ENCODE data around the gene SORT1. TPM values are rescaled to one million over a fixed set of nuclear protein-coding genes. Genes with fewer than 3 reads are reported as not detected.
"Not testable (repeated sequence)": the region's sequence is repeated elsewhere in the genome, so short reads cannot be mapped to it uniquely, and the experiment has no call there.

SORT1 gene
- polyA plus RNA-seq: 31.4 and 33.3 TPM in 2 replicates
- polyA minus RNA-seq: 81.5 and 82.8 TPM in 2 replicates

DNA sequence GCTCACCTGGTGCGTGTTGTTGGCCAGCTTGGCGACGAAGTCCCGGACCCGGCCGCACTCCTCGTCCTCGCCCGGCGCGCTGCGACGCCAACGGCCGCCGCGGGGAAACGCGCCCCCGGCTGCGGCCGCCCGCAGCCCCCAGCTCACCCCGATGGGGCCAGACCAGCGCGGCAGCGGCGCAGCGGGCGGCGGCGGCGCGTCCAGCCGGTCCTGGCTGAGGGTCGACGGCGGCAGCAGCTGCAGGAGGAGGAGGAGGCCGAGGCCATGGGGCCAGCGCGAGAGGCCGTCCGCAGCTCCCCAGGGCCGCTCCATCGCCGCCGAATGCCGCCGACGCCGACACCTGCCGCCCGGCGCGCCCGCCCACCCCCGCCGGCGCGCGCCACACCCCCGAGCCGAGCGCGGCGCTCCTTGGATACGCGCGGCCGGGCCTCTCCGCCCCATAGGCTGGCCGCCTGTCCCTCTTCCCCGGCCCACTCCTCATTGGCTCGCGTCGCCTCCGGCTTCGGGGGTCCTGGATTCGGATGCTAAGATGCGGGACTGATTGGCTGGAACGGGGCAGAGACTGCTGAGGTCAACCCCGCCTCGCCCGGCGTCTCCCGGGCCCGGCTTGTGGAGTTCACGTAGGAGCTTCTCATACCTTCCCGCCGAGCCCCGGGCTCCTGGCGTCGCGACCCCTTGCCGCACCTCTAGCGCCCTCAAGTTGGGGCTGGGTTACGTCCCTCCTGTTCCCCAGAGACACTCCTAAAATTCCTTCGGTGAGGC lies at the start of gene SORT1:
TSS of gene SORT1 (minus strand) at position 338 of the 762 bp plus-strand sequence. CDS start at position 312, 26 bp downstream.
- Histone ChIP-seq H3K27ac (ENCODE audit: low read length) (peak within 1 kb of the TSS; percentile 97), H3K9me2 (ENCODE audit: insufficient read depth, low read length) (no peaks in the 10 kb centered on the region), H3F3A (ENCODE audit: insufficient read depth, low read length, poor library complexity, severe bottlenecking) (no peaks in the 10 kb centered on the region), H3K79me2 (replicated peaks; ENCODE audit: insufficient read depth, low read length) (peaks cover 39% of the 10 kb centered on the region), H3K4me3 (ENCODE audit: low read length) (peak within 1 kb of the TSS; percentile 81), H3K36me3 (ENCODE audit: insufficient read depth, low read length) (peaks cover 4% of the 10 kb centered on the region), H3K9me3 (ENCODE audit: low read length) (no peaks in the 10 kb centered on the region), H3K4me2 (ENCODE audit: low read length) (peak within 1 kb of the TSS; percentile 97), H3K9ac (ENCODE audit: low read length) (peak within 1 kb of the TSS; percentile 89), H3K27me3 (ENCODE audit: insufficient read depth, low read depth, low read length) (no peaks in the 10 kb centered on the region), H2AFZ (ENCODE audit: low read depth, low read length) (peak within 1 kb of the TSS; percentile 80), H4K20me1 (ENCODE audit: insufficient read depth) (no peaks in the 10 kb centered on the region)
- TF ChIP-seq POLR2AphosphoS5 (IDR thresholded peaks at IDR 0.05) (peak; percentile 89), MXI1 (conservative IDR thresholded peaks at IDR 0.05; ENCODE audit: poor library complexity, severe bottlenecking) (peak; percentile 77), EZH2 (IDR thresholded peaks at IDR 0.05; ENCODE audit: borderline replicate concordance, insufficient read depth, low read length, poor library complexity, severe bottlenecking) (no peak), SMC3 (conservative IDR thresholded peaks at IDR 0.05; ENCODE audit: poor library complexity) (no peak), RAD21 (conservative IDR thresholded peaks at IDR 0.05) (peak; percentile 14), TAF1 (IDR thresholded peaks at IDR 0.05; ENCODE audit: low read depth) (peak; percentile 39), EP300 (conservative IDR thresholded peaks at IDR 0.05; ENCODE audit: poor library complexity, severe bottlenecking) (no peak)
- TF ChIP-seq, protein P1, sequence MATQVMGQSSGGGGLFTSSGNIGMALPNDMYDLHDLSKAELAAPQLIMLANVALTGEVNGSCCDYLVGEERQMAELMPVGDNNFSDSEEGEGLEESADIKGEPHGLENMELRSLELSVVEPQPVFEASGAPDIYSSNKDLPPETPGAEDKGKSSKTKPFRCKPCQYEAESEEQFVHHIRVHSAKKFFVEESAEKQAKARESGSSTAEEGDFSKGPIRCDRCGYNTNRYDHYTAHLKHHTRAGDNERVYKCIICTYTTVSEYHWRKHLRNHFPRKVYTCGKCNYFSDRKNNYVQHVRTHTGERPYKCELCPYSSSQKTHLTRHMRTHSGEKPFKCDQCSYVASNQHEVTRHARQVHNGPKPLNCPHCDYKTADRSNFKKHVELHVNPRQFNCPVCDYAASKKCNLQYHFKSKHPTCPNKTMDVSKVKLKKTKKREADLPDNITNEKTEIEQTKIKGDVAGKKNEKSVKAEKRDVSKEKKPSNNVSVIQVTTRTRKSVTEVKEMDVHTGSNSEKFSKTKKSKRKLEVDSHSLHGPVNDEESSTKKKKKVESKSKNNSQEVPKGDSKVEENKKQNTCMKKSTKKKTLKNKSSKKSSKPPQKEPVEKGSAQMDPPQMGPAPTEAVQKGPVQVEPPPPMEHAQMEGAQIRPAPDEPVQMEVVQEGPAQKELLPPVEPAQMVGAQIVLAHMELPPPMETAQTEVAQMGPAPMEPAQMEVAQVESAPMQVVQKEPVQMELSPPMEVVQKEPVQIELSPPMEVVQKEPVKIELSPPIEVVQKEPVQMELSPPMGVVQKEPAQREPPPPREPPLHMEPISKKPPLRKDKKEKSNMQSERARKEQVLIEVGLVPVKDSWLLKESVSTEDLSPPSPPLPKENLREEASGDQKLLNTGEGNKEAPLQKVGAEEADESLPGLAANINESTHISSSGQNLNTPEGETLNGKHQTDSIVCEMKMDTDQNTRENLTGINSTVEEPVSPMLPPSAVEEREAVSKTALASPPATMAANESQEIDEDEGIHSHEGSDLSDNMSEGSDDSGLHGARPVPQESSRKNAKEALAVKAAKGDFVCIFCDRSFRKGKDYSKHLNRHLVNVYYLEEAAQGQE (IDR thresholded peaks at IDR 0.05; ENCODE audit: borderline replicate concordance): peak; percentile 90
- TF ChIP-seq, protein P2, sequence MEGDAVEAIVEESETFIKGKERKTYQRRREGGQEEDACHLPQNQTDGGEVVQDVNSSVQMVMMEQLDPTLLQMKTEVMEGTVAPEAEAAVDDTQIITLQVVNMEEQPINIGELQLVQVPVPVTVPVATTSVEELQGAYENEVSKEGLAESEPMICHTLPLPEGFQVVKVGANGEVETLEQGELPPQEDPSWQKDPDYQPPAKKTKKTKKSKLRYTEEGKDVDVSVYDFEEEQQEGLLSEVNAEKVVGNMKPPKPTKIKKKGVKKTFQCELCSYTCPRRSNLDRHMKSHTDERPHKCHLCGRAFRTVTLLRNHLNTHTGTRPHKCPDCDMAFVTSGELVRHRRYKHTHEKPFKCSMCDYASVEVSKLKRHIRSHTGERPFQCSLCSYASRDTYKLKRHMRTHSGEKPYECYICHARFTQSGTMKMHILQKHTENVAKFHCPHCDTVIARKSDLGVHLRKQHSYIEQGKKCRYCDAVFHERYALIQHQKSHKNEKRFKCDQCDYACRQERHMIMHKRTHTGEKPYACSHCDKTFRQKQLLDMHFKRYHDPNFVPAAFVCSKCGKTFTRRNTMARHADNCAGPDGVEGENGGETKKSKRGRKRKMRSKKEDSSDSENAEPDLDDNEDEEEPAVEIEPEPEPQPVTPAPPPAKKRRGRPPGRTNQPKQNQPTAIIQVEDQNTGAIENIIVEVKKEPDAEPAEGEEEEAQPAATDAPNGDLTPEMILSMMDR (IDR thresholded peaks at IDR 0.05; ENCODE audit: poor library complexity, severe bottlenecking): no peak

DNA sequence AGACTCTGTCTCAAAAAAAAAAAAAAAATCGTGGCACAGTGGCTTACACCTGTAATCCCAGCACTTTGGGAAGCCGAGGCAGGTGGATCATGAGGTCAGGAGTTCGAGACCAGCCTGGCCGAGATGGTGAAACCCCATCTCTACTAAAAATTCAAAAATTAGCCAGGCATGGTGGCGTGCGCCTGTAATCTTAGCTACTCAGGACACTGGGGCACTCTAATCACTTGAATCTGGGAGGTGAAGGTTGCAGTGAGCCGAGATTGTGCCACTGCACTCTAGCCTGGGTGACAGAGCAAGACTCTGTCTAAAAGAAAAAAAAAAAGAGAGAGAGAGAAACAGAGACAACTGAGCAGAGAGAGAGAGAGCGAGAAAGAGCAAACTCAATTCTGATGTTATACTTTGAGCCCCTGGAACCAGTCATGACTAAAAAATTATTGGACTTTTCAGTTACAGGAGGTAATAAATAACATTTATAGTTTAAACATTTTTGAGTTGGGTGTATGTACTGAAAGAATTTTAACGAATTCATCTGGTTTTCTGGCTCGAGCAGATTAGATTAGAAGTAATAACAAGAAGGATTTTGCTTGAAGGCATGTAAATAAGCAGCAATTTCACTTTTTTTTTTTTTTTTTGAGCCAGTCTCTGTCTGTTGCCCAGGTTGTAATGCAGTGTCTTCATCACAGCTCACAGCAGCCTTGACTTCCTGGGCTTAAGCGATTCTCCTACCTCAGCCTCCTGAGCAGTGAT lies 48.4 kb upstream of the SORT1 start:
- not testable (repeated sequence) for H3K79me2 ChIP-seq (replicated peaks; ENCODE audit: insufficient read depth, low read length); H3K36me3 ChIP-seq (ENCODE audit: insufficient read depth, low read length); H3F3A ChIP-seq (ENCODE audit: insufficient read depth, low read length, poor library complexity, severe bottlenecking); H3K4me2 ChIP-seq (ENCODE audit: low read length); H4K20me1 ChIP-seq (ENCODE audit: insufficient read depth); H3K4me3 ChIP-seq (ENCODE audit: low read length); H3K9me3 ChIP-seq (ENCODE audit: low read length); H3K9me2 ChIP-seq (ENCODE audit: insufficient read depth, low read length); H2AFZ ChIP-seq (ENCODE audit: low read depth, low read length); H3K27ac ChIP-seq (ENCODE audit: low read length); H3K9ac ChIP-seq (ENCODE audit: low read length)
- peaks cover 14% of the 10 kb centered on the region for H3K27me3 ChIP-seq (ENCODE audit: insufficient read depth, low read depth, low read length)
